HepG2 (cell line): Measurements from ENCODE around the gene P3H4. TPM values are rescaled to one million over a fixed set of nuclear protein-coding genes. Genes with fewer than 3 reads are reported as not detected.

ENCODE experiments used
- ARNT2 ChIP-seq: sonication (generic); formaldehyde crosslinking; IDR thresholded peaks from 2 replicates; pipeline ENCODE4 v1.8.0; 2022; ENCODE audit warnings: mild to moderate bottlenecking, low read depth, missing genetic modification reagents, moderate library complexity
- DMAP1 ChIP-seq: IDR thresholded peaks from 2 replicates; pipeline ENCODE4 v1.6.1; 2016
- KDM3A ChIP-seq: IDR thresholded peaks from 2 replicates; pipeline ENCODE4 v1.6.1; 2018; ENCODE audit warnings: low read depth, missing compliant biosample characterization
- PHF5A ChIP-seq: IDR thresholded peaks from one replicate; pipeline ENCODE4 v1.6.1; 2018; ENCODE audit warnings: low read depth, missing genetic modification reagents; ENCODE audit not compliant: unreplicated experiment
- REXO4 ChIP-seq: sonication (generic); formaldehyde crosslinking; IDR thresholded peaks from 2 replicates; pipeline ENCODE4 v1.8.0; 2022; ENCODE audit warnings: missing genetic modification reagents, mild to moderate bottlenecking, borderline replicate concordance
- ZFP36 ChIP-seq: fragments of 150-350 bp; IDR thresholded peaks from 2 replicates; pipeline ENCODE4 v1.6.1; 2018; ENCODE audit warnings: borderline replicate concordance, low read length, low read depth; ENCODE audit not compliant: partially characterized antibody
- ZMAT3 ChIP-seq: sonication (generic); formaldehyde crosslinking; conservative IDR thresholded peaks from 2 replicates; pipeline ENCODE4 v1.7.0; 2021; ENCODE audit warnings: missing genetic modification reagents
- ZNF530 ChIP-seq: sonication (generic); formaldehyde crosslinking; IDR thresholded peaks from 2 replicates; pipeline ENCODE4 v1.5.0; 2020; ENCODE audit warnings: low read depth, mild to moderate bottlenecking, missing genetic modification reagents
- ZNF589 ChIP-seq: sonication (generic); formaldehyde crosslinking; conservative IDR thresholded peaks from 2 replicates; pipeline ENCODE4 v1.8.0; 2022; ENCODE audit warnings: mild to moderate bottlenecking, moderate library complexity, missing genetic modification reagents
- ZNF619 ChIP-seq: sonication (generic); formaldehyde crosslinking; IDR thresholded peaks from 2 replicates; pipeline ENCODE4 v1.4.0; 2020; ENCODE audit warnings: mild to moderate bottlenecking, missing genetic modification reagents
- ZNF747 ChIP-seq: sonication (generic); formaldehyde crosslinking; IDR thresholded peaks from 2 replicates; pipeline ENCODE4 v1.8.1; 2023; ENCODE audit warnings: missing genetic modification reagents, mild to moderate bottlenecking, borderline replicate concordance
- ZNF883 ChIP-seq: sonication (generic); formaldehyde crosslinking; IDR thresholded peaks from 2 replicates; pipeline ENCODE4 v1.5.1; 2020; ENCODE audit warnings: mild to moderate bottlenecking, missing genetic modification reagents; ENCODE audit errors: not compliant biosample characterization
- polyA plus RNA-seq, 8 experiments: library from polyadenylated mRNA; depleted of rRNA in 3 of 8; stranded (reverse) in 7 of 8; unstranded in 1 of 8; fragments of >200 nt; fragmentation: Illumina TruSeq in 4 of 8; extraction: Trizol in 4 of 8; gene quantifications; 2 replicates each; pipeline versions ENCODE4 v1.2.1 to v1.2.3, GENCODE V29; 2011 to 2016; ENCODE audit warnings: low read depth in 4 of 8, missing spikeins in 1 of 8, mixed read lengths in 1 of 8; ENCODE audit not compliant: insufficient read depth in 1 of 8
- total RNA-seq, 5 experiments: library from RNA; depleted of rRNA; stranded (reverse); fragments of >200 nt; fragmentation: Illumina TruSeq; extraction: Trizol; gene quantifications; 2 replicates each; pipeline ENCODE4 v1.2.3, GENCODE V29; 2016; ENCODE audit warnings: low read depth in 1 of 5
- TF ChIP-seq, protein P1 (sequence below): IDR thresholded peaks from 2 replicates; pipeline ENCODE4 v1.6.1; 2012; ENCODE audit warnings: inconsistent platforms
- TF ChIP-seq, protein P2 (sequence below), 2 experiments: fragments of 450-650 bp in 1 of 2; sonication (generic) in 1 of 2; formaldehyde crosslinking in 1 of 2; IDR thresholded peaks; 2 replicates each; pipeline versions ENCODE4 v1.6.1 to v1.8.0; 2016 to 2022; ENCODE audit warnings: antibody characterized with exemption in 1 of 2, mild to moderate bottlenecking in 1 of 2, missing genetic modification reagents in 1 of 2

Gene P3H4
- total and polyA plus RNA-seq, 2 of the 13 experiments (the other 11 are each of a cell fraction or from before 2014, with no cell fraction given), result 37.1 to 50.6 TPM

DNA sequence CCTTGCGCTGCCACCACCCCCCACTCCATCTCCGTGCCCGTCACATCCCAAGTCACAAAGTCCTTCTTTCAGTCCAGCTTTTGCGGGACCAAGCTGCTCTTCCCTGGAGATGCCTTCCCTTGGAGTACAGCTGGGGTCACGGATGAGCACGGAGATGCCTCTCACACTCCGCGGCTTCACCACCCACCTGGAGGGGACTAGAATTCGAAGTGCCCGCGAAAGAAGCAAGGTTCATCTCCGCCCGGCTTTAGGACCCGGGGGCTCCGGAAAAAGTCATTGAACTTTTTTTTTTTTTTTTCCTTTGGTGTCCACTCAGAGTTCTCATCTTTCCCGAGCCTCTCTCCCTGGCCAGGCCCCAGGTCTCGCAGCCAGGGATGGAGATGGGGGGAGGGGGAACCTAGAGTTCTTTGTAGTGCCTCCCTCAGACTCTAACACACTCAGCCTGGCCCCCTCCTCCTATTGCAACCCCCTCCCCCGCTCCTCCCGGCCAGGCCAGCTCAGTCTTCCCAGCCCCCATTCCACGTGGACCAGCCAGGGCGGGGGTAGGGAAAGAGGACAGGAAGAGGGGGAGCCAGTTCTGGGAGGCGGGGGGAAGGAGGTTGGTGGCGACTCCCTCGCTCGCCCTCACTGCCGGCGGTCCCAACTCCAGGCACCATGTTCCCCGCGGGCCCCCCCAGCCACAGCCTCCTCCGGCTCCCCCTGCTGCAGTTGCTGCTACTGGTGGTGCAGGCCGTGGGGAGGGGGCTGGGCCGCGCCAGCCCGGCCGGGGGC lies 817 bp upstream of the P3H4 start, which contains the start of gene FKBP10 (continued):
- TF ChIP-seq ZNF747 (CRISPR knock-in tag) (peak; percentile 31; the same call in 1 of the 2 replicates), ZNF883 (no peak), ZMAT3 (CRISPR knock-in tag) (no peak), ZNF530 (CRISPR knock-in tag) (no peak), KDM3A (CRISPR knock-in tag) (peak; percentile 65; the same call in 1 of the 2 replicates), ZFP36 (no peak), DMAP1 (CRISPR knock-in tag) (peak; percentile 99), REXO4 (CRISPR knock-in tag) (no peak), ZNF619 (CRISPR knock-in tag) (0 out of 2 replicates have a peak, but pooled peaks have one; percentile 20), ARNT2 (CRISPR knock-in tag) (peak; percentile 76; the same call in 1 of the 2 replicates), PHF5A (CRISPR knock-in tag) (peak; percentile 55), ZNF589 (0 out of 2 replicates have a peak, but pooled peaks have one; percentile 36)
- TF ChIP-seq, protein P1, sequence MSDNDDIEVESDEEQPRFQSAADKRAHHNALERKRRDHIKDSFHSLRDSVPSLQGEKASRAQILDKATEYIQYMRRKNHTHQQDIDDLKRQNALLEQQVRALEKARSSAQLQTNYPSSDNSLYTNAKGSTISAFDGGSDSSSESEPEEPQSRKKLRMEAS, result peak; percentile 96
- TF ChIP-seq, protein P2, sequence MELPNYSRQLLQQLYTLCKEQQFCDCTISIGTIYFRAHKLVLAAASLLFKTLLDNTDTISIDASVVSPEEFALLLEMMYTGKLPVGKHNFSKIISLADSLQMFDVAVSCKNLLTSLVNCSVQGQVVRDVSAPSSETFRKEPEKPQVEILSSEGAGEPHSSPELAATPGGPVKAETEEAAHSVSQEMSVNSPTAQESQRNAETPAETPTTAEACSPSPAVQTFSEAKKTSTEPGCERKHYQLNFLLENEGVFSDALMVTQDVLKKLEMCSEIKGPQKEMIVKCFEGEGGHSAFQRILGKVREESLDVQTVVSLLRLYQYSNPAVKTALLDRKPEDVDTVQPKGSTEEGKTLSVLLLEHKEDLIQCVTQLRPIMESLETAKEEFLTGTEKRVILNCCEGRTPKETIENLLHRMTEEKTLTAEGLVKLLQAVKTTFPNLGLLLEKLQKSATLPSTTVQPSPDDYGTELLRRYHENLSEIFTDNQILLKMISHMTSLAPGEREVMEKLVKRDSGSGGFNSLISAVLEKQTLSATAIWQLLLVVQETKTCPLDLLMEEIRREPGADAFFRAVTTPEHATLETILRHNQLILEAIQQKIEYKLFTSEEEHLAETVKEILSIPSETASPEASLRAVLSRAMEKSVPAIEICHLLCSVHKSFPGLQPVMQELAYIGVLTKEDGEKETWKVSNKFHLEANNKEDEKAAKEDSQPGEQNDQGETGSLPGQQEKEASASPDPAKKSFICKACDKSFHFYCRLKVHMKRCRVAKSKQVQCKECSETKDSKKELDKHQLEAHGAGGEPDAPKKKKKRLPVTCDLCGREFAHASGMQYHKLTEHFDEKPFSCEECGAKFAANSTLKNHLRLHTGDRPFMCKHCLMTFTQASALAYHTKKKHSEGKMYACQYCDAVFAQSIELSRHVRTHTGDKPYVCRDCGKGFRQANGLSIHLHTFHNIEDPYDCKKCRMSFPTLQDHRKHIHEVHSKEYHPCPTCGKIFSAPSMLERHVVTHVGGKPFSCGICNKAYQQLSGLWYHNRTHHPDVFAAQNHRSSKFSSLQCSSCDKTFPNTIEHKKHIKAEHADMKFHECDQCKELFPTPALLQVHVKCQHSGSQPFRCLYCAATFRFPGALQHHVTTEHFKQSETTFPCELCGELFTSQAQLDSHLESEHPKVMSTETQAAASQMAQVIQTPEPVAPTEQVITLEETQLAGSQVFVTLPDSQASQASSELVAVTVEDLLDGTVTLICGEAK (IDR thresholded peaks at IDR 0.05), result no peak
- TF ChIP-seq, protein P2 (CRISPR knock-in tag; IDR thresholded peaks at IDR 0.05), result no peak; the same call in 1 of the 2 replicates
